CD4-positive, alpha-beta T cell treated with Interleukin-15 for 4 hours (primary cell): Measurements from ENCODE around the gene WDR73.
"Not testable (repeated sequence)": the region's sequence is repeated elsewhere in the genome, so short reads cannot be mapped to it uniquely, and the experiment has no call there.

Source experiments
- DNase-seq: peaks from one replicate; pipeline ENCODE4 v3.0.0-alpha.2; 2020; ENCODE audit warnings: low spot score

WDR73 gene

DNA sequence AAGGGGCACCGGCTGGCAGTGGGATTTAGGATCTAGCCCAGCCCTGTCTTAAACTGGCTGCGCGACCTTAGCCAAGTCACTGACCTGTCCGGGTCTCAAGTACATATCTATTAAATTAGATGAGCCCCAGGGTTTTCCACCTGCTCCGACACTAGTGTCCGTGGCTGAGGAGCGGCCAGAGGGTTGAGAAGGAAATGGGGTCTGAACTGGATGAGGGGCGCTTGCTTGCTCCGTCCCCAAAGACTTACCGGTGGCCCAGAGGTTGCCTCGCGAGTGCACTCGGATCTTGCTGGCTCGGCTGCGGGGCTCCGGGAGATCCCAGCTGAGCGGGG, 3.6 kb upstream of the WDR73 start:
- DNase-seq = no peak

DNA sequence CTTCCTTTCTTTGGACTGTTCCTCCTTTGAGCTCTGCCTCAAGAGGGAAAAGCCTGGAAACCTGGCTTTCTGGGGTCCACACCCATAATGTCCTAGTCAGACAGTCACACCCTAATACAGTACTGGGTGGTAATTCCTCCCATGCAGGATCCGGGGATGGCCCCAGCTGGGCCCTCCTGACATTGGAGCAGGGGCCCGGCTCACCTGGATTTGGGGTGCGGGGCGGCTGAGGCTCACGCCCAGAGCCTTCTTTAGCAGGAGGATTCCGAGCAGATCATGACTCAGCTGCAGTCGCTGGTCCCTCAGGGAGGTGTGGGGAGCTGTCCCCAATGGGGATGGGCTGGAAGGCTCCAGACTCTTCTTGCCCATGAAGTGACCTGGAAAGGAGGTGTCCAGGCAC, 2.9 kb upstream of the WDR73 start:
- DNase-seq = no peak

- peak; percentile 82 for DNase-seq
These were observed 788 bp upstream of the WDR73 start for GRCh38 chr15:84654689-84655453.

DNA sequence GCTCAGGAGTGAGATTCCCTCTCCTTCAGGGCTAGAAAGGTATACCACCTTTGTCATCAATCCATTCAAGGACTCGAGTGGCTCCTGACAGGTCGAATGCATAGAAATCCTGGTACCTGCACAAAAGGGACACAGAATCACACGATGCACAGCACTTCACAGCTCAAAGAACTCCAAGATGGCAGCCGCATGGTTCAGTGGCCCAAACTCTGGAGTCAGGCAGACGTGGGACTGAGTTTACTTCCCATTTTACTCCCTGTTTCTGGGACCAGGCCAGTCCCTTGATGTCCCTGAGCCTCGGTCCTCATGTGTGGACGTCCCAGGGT, 536 bp downstream of the WDR73 start:
- DNase-seq = no peak

DNA sequence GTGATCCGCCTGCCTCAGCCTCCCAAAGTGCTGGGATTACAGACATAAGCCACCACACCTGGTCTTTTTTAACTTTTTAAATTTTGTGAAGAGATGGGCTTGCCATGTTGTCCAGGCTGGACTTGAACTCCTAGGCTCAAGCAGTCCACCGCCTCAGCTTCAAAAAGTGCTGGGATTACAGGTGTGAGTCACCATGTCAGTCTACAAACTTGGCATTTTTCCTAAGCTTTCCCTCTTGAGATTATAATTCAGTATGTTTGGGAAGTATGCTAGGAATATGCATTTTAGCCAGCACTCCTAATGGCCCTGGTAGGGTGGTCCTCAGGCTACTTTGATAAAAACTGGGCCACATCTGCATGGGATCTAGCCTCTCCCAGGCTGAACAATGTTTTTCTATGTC, 4.4 kb downstream of the WDR73 start:
- no peak for DNase-seq

DNA sequence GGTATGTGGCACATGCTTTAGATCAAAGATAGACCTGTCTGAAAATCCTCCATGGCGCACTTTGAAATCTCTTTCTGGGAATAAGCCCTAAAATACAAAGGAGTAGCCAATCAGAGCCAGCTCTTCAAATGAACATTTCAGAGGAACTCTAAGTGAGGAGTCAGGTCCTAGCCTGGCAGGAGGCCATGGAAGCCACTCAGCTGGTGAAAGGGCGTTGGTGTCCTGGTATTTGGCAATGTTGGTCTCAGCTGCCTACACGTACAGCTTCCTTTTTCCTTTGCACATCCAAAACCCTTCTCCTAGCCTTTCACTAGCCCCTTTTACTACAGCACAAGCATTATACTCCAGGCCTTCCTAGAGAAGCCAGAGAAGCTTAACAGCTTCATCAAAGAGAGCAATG, 5.5 kb downstream of the WDR73 start:
- no peak for DNase-seq

GRCh38 chr15:84647726-84648125, 6.4 kb downstream of the WDR73 start:
- DNase-seq = no peak

DNA sequence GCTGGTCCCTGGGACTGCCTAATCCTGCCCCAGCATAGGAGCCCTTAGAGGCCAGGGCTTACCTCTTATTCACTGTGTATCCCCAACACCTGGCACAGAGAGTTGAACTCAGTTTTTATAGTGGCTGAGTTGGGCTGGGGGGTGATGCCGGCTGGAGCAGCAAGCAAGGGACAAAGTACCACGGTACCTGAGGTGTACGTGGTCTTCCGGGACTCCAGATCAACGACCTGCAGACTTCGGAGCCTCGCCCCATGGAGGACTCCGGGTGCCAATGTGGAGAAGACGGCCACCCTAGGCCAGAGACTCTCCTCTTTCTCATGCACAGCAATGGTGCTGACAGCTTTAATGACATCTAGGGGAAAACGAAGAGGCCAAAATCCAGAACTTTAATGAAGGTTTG, 8.1 kb downstream of the WDR73 start:
- no peak for DNase-seq

DNA sequence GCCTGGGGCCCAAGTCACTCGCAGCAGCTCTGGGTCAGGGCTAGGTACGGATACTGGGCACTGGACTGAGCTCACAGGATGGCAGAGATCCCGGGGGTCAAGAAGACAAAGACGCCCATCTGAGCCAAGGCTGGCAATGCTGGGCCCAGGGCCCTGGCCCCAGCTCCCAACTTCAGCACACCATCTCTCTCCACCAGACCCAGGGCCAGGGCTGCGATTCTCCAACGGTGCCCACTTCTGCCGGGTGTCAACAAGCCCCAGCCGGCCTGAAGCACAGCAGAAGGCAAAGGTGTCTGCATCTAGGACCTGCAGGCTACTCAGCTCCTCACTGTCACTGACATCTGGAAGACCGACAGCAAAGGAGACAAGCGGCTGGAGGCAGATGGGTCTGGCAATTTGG, 8.6 kb downstream of the WDR73 start:
- DNase-seq = no peak

GRCh38 chr15:84643838-84644237, 10.2 kb downstream of the WDR73 start:
- DNase-seq = no peak

GRCh38 chr15:84642640-84643039, 11.4 kb downstream of the WDR73 start:
- not testable (repeated sequence) for DNase-seq

GRCh38 chr15:84641871-84642270, 12.2 kb downstream of the WDR73 start:
- DNase-seq = not testable (repeated sequence)

- DNase-seq = peak; percentile 21
These were observed 16.0 kb downstream of the WDR73 start for GRCh38 chr15:84638103-84638502.

DNA sequence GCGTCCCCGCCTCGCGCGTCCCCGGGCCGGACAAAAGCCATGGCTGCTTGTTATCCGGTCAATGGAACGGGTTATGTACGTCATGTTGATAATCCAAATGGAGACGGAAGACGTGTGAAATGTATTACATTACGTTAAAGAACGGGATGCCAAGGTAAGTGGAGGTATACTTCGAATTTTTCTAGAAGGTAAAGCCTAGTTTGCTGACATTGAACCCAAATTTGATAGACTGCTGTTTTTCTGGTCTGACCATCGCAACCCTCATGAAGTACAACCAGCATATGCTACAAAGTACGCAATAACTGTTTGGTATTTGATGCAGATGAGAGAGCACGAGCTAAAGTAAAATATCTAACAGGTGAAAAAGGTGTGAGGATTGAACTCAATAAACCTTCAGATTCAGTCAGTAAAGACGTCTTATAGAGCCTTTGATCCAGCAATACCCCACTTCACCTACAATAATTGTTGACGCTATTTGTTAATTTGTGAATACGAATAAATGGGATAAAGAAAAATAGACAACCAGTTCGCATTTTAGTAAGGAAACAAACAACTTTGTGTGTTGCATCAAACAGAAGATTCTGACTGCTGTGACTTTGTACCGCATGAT, 19.8 kb downstream of the WDR73 start:
- DNase-seq = no peak

GRCh38 chr15:84633311-84634227, 20.5 kb downstream of the WDR73 start:
- DNase-seq = peak; percentile 63

DNA sequence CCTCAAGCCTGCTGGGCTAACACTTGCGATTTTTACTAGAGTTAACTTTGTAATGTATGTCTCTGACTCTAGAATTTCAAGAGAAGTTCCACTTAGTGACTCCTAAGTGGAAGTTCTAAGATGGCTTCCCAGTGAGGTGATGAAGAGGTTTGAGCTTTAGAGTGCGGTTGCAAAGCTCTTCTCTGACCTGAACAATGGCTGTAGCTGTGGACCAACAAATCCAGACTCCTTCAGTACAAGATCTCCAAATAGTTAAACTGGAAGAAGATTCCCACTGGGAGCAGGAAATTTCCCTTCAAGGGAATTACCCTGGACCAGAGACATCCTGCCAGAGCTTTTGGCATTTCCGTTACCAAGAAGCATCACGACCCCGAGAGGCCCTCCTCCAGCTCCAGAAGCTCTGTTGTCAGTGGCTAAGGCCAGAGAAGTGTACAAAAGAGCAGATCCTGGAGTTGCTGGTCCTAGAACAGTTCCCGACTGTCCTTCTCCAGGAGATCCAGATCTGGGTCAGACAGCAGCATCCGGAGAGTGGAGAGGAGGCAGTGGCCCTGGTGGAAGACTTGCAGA, 22.3 kb downstream of the WDR73 start:
- no peak for DNase-seq

DNA sequence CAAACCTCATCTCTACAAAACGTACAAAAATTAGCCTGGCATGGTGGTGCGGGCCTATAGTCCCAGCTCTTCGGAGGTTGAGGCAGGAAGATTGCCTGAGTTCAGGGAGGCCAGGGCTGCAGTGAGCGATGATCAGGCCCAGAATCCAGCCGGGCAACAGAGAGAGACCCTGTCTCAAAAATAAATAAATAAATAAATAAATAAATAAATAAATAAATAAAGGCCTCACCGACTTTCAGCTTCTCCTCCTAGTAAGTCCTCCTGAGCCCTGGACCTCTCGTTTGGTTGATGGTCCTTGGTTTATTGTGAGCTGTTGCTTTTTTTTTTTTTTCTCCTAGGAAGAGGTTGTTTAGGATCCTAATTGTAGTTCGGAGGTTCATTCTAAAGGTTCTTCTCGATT, 25.1 kb downstream of the WDR73 start:
- no peak for DNase-seq

DNA sequence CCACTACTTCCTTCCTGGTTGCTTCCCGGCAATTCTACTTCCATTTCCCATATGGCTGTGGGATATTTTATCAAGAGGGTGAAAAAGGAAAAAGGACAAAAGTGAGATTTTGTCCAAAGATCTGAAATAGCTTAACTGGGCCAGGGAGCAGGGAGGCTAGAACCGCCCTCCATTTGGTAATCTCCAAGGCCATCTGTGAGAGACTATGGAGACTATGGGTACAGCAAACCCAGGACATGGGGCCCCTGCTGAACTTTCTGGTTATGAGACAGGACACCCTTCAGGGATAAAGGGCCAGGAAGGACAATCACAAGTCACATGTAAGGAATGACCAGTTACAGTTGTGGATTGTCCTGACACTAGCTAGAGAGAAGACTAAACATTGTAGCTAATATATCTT, 29.0 kb downstream of the WDR73 start:
- DNase-seq = no peak

GRCh38 chr15:84624359-84624758, 29.7 kb downstream of the WDR73 start:
- DNase-seq = no peak

DNA sequence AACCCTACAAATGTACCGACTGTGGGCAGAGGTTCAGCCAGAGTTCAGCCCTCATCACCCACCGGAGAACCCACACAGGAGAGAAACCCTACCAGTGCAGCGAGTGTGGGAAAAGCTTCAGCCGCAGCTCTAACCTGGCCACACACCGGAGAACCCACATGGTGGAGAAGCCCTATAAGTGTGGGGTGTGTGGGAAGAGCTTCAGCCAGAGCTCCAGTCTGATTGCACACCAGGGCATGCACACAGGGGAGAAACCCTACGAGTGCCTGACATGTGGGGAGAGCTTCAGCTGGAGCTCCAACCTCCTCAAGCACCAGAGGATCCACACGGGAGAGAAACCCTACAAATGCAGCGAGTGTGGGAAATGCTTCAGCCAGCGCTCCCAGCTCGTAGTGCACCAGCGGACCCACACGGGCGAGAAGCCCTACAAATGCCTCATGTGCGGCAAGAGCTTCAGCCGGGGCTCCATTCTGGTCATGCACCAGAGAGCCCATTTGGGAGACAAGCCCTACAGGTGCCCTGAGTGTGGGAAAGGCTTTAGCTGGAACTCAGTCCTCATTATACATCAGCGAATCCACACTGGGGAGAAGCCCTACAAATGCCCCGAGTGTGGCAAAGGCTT, 32.6 kb downstream of the WDR73 start:
- DNase-seq = no peak

- DNase-seq = no peak
These were observed 33.5 kb downstream of the WDR73 start for GRCh38 chr15:84620626-84621025.

GRCh38 chr15:84616235-84616634, 37.8 kb downstream of the WDR73 start:
- DNase-seq = no peak
